OCI-LY1 (cell line): ENCODE data around the gene SYNDIG1L.
A peak's percentile ranks its signal among the peaks of the same experiment; 100 is the strongest.

Source experiments
- H2AFZ ChIP-seq: fragments of 200-600 bp; sonication (generic), shearing (Covaris generic); 2 replicates; pipeline ENCODE4 v1.6.0; 2014; ENCODE audit warnings: antibody characterized with exemption, mild to moderate bottlenecking, low read length
- H3F3A ChIP-seq: fragments of 200-600 bp; sonication (generic), shearing (Covaris generic); 2 replicates; pipeline ENCODE4 v1.6.0; 2014; ENCODE audit warnings: mild to moderate bottlenecking, antibody characterized with exemption, low read length, moderate library complexity; ENCODE audit not compliant: insufficient read depth
- H3K27ac ChIP-seq: fragments of 200-600 bp; sonication (generic); 2 replicates; pipeline ENCODE4 v1.5.1; 2014; ENCODE audit warnings: low read length, mixed run types, mild to moderate bottlenecking, low read depth; ENCODE audit not compliant: poor library complexity, severe bottlenecking
- H3K27me3 ChIP-seq: fragments of 200-600 bp; sonication (generic); 2 replicates; pipeline ENCODE4 v1.6.0; 2014; ENCODE audit warnings: antibody characterized with exemption, mild to moderate bottlenecking, low read length, moderate library complexity; ENCODE audit not compliant: insufficient read depth
- H3K36me3 ChIP-seq: fragments of 200-600 bp; sonication (generic); 2 replicates; pipeline ENCODE4 v1.6.1; 2014; ENCODE audit warnings: mild to moderate bottlenecking, antibody characterized with exemption, low read length, moderate library complexity, mixed read lengths; ENCODE audit not compliant: insufficient read depth
- H3K4me1 ChIP-seq: fragments of 200-600 bp; sonication (generic); 2 replicates; pipeline ENCODE4 v1.5.1; 2014; ENCODE audit warnings: mild to moderate bottlenecking, low read length, moderate library complexity; ENCODE audit not compliant: insufficient read depth, severe bottlenecking
- H3K4me2 ChIP-seq: fragments of 200-600 bp; sonication (generic), shearing (Covaris generic); 2 replicates; pipeline ENCODE4 v1.6.1; 2014; ENCODE audit warnings: low read length
- H3K4me3 ChIP-seq: fragments of 200-600 bp; sonication (generic); 2 replicates; pipeline ENCODE4 v1.5.1; 2014; ENCODE audit warnings: low read length, low read depth, mild to moderate bottlenecking, mixed read lengths; ENCODE audit not compliant: poor library complexity, severe bottlenecking
- H3K79me2 ChIP-seq: fragments of 200-600 bp; shearing (Covaris generic); 2 replicates; pipeline ENCODE4 v1.6.1; 2016; ENCODE audit warnings: mixed run types, low read length, mixed read lengths; ENCODE audit not compliant: insufficient read depth
- H3K9ac ChIP-seq: fragments of 200-600 bp; sonication (generic), shearing (Covaris generic); 2 replicates; pipeline ENCODE4 v1.6.1; 2014; ENCODE audit warnings: mild to moderate bottlenecking, low read length, mixed read lengths
- H3K9me2 ChIP-seq: fragments of 200-600 bp; sonication (generic), shearing (Covaris generic); 2 replicates; pipeline ENCODE4 v1.6.1; 2014; ENCODE audit warnings: low read depth, mild to moderate bottlenecking, low read length, mixed read lengths
- H3K9me3 ChIP-seq: fragments of 200-600 bp; shearing (Covaris generic); 2 replicates; pipeline ENCODE4 v1.6.1; 2014; ENCODE audit warnings: low read length, mixed read lengths
- H4K20me1 ChIP-seq: fragments of 200-600 bp; sonication (generic), shearing (Covaris generic); 2 replicates; pipeline ENCODE4 v1.6.0; 2016; ENCODE audit warnings: mild to moderate bottlenecking, low read length; ENCODE audit not compliant: insufficient read depth
- EZH2 ChIP-seq: fragments of 200-600 bp; sonication (generic), shearing (Covaris generic); IDR thresholded peaks from 2 replicates; pipeline ENCODE4 v1.8.0; 2017; ENCODE audit warnings: borderline replicate concordance, mixed run types, mild to moderate bottlenecking, antibody characterized with exemption, low read length, moderate library complexity, mixed read lengths
- TF ChIP-seq, protein P1 (sequence below): fragments of 200-600 bp; sonication (generic), shearing (Covaris generic); IDR thresholded peaks from 2 replicates; pipeline ENCODE4 v1.5.1; 2017; ENCODE audit warnings: mild to moderate bottlenecking, antibody characterized with exemption, low read length, moderate library complexity, mixed read lengths

The SYNDIG1L gene

DNA sequence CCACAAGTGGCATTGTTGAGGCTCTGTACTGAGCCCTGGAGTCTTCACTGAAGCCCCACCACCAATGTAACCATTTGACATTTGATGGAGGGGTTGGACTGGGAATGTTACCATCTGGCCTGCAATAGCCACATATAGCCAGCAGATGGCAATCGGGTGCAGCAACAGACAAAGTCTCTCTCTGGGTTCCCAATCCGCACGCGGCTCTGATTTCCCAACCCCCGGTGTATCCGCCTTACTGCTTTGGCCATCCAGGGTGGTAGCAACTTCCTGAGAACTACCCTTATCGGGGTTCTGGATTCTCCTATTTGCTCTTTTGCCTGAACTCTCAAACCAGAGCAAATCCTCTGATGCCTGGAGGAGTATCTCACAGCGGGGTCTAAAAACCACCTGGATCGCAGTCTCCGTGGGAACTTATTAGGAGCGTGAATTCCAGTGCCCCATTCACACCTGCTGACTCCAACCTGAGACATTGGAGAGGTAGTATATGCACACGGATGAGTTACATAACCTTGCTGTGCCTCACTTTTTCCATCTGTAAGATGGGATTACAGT is 63.6 kb downstream of the SYNDIG1L start:
- Histone ChIP-seq H2AFZ (no peak overlapping the region), H3K4me2 (no peak overlapping the region)
- TF ChIP-seq, protein P1, sequence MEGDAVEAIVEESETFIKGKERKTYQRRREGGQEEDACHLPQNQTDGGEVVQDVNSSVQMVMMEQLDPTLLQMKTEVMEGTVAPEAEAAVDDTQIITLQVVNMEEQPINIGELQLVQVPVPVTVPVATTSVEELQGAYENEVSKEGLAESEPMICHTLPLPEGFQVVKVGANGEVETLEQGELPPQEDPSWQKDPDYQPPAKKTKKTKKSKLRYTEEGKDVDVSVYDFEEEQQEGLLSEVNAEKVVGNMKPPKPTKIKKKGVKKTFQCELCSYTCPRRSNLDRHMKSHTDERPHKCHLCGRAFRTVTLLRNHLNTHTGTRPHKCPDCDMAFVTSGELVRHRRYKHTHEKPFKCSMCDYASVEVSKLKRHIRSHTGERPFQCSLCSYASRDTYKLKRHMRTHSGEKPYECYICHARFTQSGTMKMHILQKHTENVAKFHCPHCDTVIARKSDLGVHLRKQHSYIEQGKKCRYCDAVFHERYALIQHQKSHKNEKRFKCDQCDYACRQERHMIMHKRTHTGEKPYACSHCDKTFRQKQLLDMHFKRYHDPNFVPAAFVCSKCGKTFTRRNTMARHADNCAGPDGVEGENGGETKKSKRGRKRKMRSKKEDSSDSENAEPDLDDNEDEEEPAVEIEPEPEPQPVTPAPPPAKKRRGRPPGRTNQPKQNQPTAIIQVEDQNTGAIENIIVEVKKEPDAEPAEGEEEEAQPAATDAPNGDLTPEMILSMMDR: peak; percentile 93
- no peak for TF ChIP-seq EZH2

DNA sequence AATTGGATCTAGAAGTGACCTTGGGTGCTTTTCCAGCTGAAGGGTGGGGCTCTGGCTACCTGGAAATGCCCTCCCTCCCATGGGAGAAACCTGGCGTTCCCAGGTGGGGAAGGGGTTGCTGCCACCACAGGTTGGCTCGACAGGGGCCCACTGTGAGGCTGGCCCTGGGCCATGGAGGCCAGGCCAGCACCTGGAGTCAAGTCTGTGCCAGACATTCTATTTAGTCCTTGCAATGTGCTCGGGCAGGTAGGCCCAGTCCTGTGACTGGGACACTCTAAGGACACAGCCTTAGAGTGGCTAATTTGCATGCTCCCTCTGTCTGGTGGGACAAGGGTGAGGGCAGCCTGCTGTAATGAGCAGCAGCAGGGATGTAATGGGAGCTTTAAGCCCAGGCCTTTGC is 65.8 kb downstream of the SYNDIG1L start:
- H3K9me3 ChIP-seq: no peaks in the 10 kb centered on the region
- no peaks in the 10 kb centered on the region for H4K20me1 ChIP-seq
- H3K4me2 ChIP-seq: no peak overlapping the region
- no peak overlapping the region for H3K4me3 ChIP-seq
- peaks cover 6% of the 10 kb centered on the region; the same call in 1 of the 2 replicates for H3K27me3 ChIP-seq
- H2AFZ ChIP-seq: no peak overlapping the region
- no peaks in the 10 kb centered on the region for H3K79me2 ChIP-seq
- H3K9me2 ChIP-seq: no peaks in the 10 kb centered on the region
- H3F3A ChIP-seq: no peaks in the 10 kb centered on the region
- no peaks in the 10 kb centered on the region for H3K36me3 ChIP-seq
- H3K9ac ChIP-seq: no peak overlapping the region
- no peaks in the 10 kb centered on the region for H3K4me1 ChIP-seq
- H3K27ac ChIP-seq: no peak overlapping the region
- TF ChIP-seq, protein P1: no peak
- no peak for TF ChIP-seq EZH2

More for the DNA sequence above, 63.6 kb downstream of the SYNDIG1L start:
- peaks cover 6% of the 10 kb centered on the region; the same call in 1 of the 2 replicates for H3K27me3 ChIP-seq
- H3K9me2 ChIP-seq: no peaks in the 10 kb centered on the region
- no peaks in the 10 kb centered on the region for H3K4me1 ChIP-seq
- H3K4me3 ChIP-seq: no peak overlapping the region
- H3K9me3 ChIP-seq: no peaks in the 10 kb centered on the region
- no peaks in the 10 kb centered on the region for H4K20me1 ChIP-seq
- no peak overlapping the region for H3K27ac ChIP-seq
- H3K79me2 ChIP-seq: no peaks in the 10 kb centered on the region
- H3F3A ChIP-seq: no peaks in the 10 kb centered on the region
- H3K9ac ChIP-seq: no peak overlapping the region
- no peaks in the 10 kb centered on the region for H3K36me3 ChIP-seq

DNA sequence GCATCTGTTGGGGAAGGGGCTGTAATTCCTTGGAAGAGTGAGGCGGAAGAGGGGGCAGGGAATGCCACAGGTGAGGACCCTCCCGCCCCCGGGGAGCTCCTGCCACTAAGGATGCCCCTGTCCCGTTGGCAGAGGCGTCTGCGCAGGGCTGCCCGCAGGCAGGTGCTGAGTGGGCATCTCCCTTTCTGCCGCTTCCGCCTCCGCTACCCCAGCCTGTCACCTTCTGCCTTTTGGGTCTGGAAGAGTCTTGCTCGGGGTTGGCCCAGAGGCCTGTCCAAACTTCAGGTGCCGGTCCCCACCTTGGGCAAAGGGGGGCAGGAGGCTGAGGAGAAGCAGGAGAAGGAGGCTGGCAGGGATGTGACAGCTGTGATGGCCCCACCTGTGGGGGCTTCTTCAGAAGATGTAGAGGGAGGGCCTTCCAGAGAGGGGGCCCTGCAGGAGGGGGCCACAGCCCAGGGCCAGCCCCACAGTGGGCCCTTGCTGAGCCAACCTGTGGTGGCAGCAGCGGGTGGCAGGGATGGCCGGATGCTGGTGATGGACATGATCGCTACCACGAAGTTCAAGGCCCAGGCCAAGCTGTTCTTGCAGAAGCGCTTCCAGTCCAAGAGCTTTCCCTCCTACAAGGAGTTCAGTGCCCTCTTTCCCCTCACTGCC is 67.7 kb downstream of the SYNDIG1L start:
- Histone ChIP-seq H3K79me2 (no peaks in the 10 kb centered on the region), H3K36me3 (no peaks in the 10 kb centered on the region), H3K27ac (no peak overlapping the region), H2AFZ (no peak overlapping the region), H4K20me1 (no peaks in the 10 kb centered on the region), H3K4me3 (no peak overlapping the region), H3K9me3 (no peaks in the 10 kb centered on the region), H3K4me1 (no peaks in the 10 kb centered on the region), H3K9ac (no peak overlapping the region), H3F3A (no peaks in the 10 kb centered on the region), H3K4me2 (no peak overlapping the region), H3K9me2 (no peaks in the 10 kb centered on the region), H3K27me3 (no peaks in the 10 kb centered on the region)
- TF ChIP-seq, protein P1: no peak
- TF ChIP-seq EZH2: no peak
